Duodenal mucosa (tissue), 2 donors: ENCODE results near the gene IER3.

Source experiments
- H3K27ac ChIP-seq: one replicate; pipeline ENCODE4 v1.7.0; 2013; ENCODE audit warnings: low read depth, low read length
- H3K27me3 ChIP-seq, 2 donors: one replicate each; pipeline ENCODE4 v1.7.0; 2013; ENCODE audit warnings: low read length in 2 of 2, control low read depth in 1 of 2; ENCODE audit not compliant: insufficient read depth in 2 of 2, control insufficient read depth in 1 of 2
- H3K36me3 ChIP-seq, 2 donors: one replicate each; pipeline ENCODE4 v1.7.0; 2013; ENCODE audit warnings: low read length in 2 of 2, control low read depth in 1 of 2; ENCODE audit not compliant: insufficient read depth in 2 of 2, control insufficient read depth in 1 of 2
- H3K4me1 ChIP-seq, 2 donors: one replicate each; pipeline ENCODE4 v1.7.0; 2013; ENCODE audit warnings: low read length in 2 of 2, control low read depth in 1 of 2; ENCODE audit not compliant: insufficient read depth in 2 of 2, control insufficient read depth in 1 of 2
- H3K4me3 ChIP-seq, 2 donors: one replicate each; pipeline ENCODE4 v1.7.0; 2013; ENCODE audit warnings: low read length in 2 of 2, low read depth in 1 of 2
- H3K9ac ChIP-seq, 2 donors: one replicate each; pipeline ENCODE4 v1.7.0; 2013; ENCODE audit warnings: low read length in 2 of 2, low read depth in 1 of 2
- H3K9me3 ChIP-seq, 2 donors: one replicate each; pipeline ENCODE4 v1.7.0; 2013; ENCODE audit warnings: low read length in 2 of 2, control low read depth in 1 of 2; ENCODE audit not compliant: control insufficient read depth in 1 of 2

Gene IER3, protein sequence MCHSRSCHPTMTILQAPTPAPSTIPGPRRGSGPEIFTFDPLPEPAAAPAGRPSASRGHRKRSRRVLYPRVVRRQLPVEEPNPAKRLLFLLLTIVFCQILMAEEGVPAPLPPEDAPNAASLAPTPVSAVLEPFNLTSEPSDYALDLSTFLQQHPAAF

DNA sequence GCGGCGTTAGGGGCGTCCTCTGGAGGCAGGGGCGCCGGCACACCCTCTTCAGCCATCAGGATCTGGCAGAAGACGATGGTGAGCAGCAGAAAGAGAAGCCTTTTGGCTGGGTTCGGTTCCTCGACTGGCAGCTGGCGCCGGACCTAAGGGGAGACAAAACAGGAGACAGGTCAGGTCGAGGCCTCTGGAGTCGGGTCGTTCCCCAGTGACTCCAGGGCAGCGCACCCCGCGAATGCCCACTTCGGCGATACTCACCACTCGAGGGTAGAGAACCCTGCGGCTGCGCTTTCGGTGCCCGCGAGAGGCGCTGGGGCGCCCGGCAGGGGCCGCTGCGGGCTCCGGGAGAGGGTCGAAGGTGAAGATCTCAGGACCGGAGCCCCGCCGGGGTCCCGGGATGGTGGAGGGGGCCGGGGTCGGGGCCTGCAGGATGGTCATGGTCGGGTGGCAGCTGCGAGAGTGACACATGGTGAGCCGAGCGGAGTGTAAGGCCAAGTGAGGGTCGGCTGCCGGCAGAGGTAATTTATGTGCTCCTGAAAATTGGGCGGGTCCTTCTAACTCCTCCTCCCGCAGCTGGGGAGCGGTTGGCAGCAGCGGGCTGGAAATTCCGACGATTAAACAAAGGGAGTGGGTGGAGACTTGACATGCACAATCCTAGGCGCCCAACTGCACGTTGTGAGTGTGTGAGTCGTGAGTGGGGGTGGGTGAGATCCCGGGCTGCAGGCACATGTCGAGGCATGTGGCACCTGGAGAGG, at the start of gene IER3:
Gene IER3 (minus strand): TSS at position 494 of the 752 bp plus-strand sequence. CDS start 29 bp downstream, at position 465.
- Histone ChIP-seq H3K4me3 (peak within 1 kb of the TSS; percentile 92 to 93), H3K27me3 (no peaks in the 10 kb centered on the region), H3K36me3 (peaks cover 9 to 16% of the 10 kb centered on the region in 2 donors), H3K4me1 (peaks cover 41 to 49% of the 10 kb centered on the region in 2 donors), H3K9ac (peak within 1 kb of the TSS; percentile 89 to 97), H3K27ac (peak within 1 kb of the TSS; percentile 88), H3K9me3 (no peaks in the 10 kb centered on the region)

DNA sequence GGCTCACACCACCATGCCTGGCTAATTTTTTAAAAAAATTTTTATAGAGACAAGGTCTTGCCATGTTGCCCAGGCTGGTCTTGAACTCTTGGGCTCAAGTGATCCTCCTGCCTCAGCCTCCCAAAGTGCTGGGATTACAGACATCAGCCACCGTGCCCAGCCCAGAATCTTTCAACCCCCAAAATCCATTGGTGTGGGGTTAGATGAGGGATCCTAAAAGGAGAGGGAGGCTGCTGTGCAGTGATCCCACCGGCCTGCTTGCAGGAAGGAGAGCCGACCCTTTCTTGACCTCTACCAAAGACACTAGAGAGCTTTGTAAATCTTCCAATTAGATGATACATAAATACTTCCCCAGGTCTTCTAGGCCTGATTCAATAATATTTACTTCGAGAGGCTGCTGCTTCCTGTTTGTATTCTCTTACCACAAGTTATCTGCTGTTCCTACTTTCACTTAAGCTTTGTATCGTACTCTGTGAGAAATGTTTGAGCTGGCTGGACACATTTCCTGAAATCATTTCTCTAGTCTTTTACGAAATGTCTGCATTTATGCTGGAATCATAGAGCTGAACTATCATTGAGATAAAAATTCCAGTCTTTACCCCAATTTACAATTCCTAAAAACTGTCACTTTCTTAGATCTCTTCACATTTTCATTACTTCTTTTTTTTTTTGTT, 49.3 kb upstream of the IER3 start:
- Histone ChIP-seq H3K4me3 (no peak overlapping the region), H3K9me3 (no peaks in the 10 kb centered on the region), H3K4me1 (peaks cover 3% of the 10 kb centered on the region in 2 donors), H3K36me3 (no peaks in the 10 kb centered on the region), H3K9ac (no peak overlapping the region), H3K27me3 (no peaks in the 10 kb centered on the region), H3K27ac (peak overlapping the region; percentile 65)

DNA sequence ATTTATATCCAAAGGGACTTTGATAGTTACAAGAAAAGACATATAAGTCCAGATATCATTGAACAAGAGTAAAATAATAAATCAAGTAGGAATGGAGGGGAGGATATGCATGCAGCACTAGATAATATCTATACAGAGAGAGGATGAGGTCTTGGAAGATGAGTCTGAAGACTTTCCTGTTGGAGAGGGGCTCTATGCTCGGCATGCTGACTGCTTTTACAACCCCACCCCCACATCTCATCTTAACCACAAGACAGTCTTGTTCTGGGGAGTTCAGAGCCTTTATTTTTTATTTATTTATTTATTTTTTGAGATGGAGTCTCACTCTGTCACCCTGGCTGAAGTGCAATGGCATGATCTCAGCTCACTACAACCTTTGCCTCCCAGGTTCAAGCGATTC, 48.4 kb upstream of the IER3 start:
- Histone ChIP-seq H3K4me3 (no peak overlapping the region), H3K27me3 (no peaks in the 10 kb centered on the region), H3K36me3 (no peaks in the 10 kb centered on the region), H3K4me1 (peaks cover 3 to 6% of the 10 kb centered on the region in 2 donors), H3K9ac (no peak overlapping the region), H3K9me3 (no peaks in the 10 kb centered on the region), H3K27ac (no peak overlapping the region)

- no peak overlapping the region for H3K4me3 ChIP-seq
- H3K9me3 ChIP-seq = no peaks in the 10 kb centered on the region
- H3K36me3 ChIP-seq = no peaks in the 10 kb centered on the region
- peaks cover 3 to 7% of the 10 kb centered on the region in 2 donors for H3K4me1 ChIP-seq
- H3K27ac ChIP-seq = peak overlapping the region; percentile 1
- no peaks in the 10 kb centered on the region for H3K27me3 ChIP-seq
- no peak overlapping the region for H3K9ac ChIP-seq
Observed at GRCh38 chr6:30790724-30791383, 46.5 kb upstream of the IER3 start.

DNA sequence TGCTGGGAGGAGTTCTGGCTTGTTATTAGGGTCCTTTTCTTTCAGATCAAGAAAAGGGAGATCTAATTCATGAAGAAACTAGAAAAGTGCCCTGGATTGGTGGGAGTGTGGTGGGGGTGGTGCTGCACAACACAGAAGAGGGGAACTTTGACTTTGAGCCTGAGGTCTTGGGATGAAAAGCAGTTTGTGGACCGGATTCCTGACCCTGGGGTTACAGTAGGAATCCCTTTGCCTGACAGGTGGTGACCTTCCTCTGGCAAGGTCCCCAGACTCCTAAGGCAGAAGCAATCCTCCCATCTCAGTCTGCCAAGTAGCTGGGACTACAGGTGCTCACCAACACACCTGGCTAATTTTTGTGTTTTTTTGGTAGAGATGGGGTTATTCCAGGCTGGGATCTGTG, 45.3 kb upstream of the IER3 start:
- Histone ChIP-seq H3K4me1 (peaks cover 3 to 7% of the 10 kb centered on the region in 2 donors), H3K9me3 (no peaks in the 10 kb centered on the region)

GRCh38 chr6:30787954-30788353, 43.6 kb upstream of the IER3 start:
- no peaks in the 10 kb centered on the region for H3K36me3 ChIP-seq
- H3K4me1 ChIP-seq = peaks cover 0 to 7% of the 10 kb centered on the region in 2 donors
- H3K9me3 ChIP-seq = no peaks in the 10 kb centered on the region
- no peak overlapping the region for H3K4me3 ChIP-seq
- no peak overlapping the region for H3K27ac ChIP-seq
- H3K9ac ChIP-seq = no peak overlapping the region
- no peaks in the 10 kb centered on the region for H3K27me3 ChIP-seq

More for the DNA sequence above, 45.3 kb upstream of the IER3 start:
- Histone ChIP-seq H3K27ac (no peak overlapping the region), H3K9ac (no peak overlapping the region), H3K4me3 (no peak overlapping the region), H3K27me3 (no peaks in the 10 kb centered on the region), H3K36me3 (no peaks in the 10 kb centered on the region)

GRCh38 chr6:30782425-30783014, 38.2 kb upstream of the IER3 start:
- H3K9ac ChIP-seq = peak overlapping the region; percentile 9 to 11
- H3K4me1 ChIP-seq = peaks cover 30 to 37% of the 10 kb centered on the region in 2 donors
- no peaks in the 10 kb centered on the region for H3K27me3 ChIP-seq
- H3K36me3 ChIP-seq = no peaks in the 10 kb centered on the region
- H3K4me3 ChIP-seq = peak overlapping the region; percentile 38 to 46
- no peaks in the 10 kb centered on the region for H3K9me3 ChIP-seq
- peak overlapping the region; percentile 80 for H3K27ac ChIP-seq

DNA sequence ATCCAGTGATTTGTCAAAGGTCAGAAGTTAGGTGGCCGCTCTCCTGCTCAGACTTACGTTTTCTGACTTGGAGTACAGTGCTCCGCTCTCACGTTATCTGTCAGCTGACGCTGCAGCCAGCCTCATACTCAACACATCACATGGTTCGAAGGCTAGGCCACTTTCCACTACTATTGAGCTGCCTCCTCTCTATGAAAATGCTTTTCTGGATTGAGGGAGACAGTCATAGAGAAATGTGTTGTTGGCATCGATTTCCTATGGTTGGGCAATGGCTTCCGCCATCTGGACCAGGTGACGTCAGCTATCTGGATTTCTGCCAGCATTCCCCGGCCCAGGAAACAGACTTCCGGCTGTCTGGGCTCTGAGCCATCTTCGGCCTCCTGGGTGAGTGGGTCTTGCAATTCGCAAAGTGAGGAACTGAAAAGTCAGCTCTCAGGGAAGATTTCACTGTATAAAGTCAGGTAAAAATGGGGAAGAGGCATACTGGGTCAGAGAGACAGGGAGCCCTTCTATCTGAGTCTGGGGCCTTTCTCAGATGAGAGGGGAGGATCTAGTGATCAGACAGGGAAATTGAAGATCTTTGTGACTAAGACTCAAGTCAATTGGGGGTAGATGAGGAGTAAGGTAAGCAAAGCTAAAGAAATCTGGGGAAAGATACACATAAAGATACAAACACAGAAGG, 37.5 kb upstream of the IER3 start:
- peak overlapping the region; percentile 11 to 21 for H3K9ac ChIP-seq
- H3K27me3 ChIP-seq = no peaks in the 10 kb centered on the region
- peaks cover 30 to 37% of the 10 kb centered on the region in 2 donors for H3K4me1 ChIP-seq
- no peaks in the 10 kb centered on the region for H3K9me3 ChIP-seq
- no peaks in the 10 kb centered on the region for H3K36me3 ChIP-seq
- H3K27ac ChIP-seq = peak overlapping the region; percentile 80
- peak overlapping the region; percentile 38 to 46 for H3K4me3 ChIP-seq

- Histone ChIP-seq H3K4me1 (peaks cover 36 to 42% of the 10 kb centered on the region in 2 donors), H3K36me3 (no peaks in the 10 kb centered on the region), H3K9me3 (no peaks in the 10 kb centered on the region), H3K27me3 (no peaks in the 10 kb centered on the region), H3K9ac (peak overlapping the region; percentile 11 to 21), H3K27ac (peak overlapping the region; percentile 80), H3K4me3 (peak overlapping the region; percentile 38 to 46)
Observed at GRCh38 chr6:30781395-30781742, 37.0 kb upstream of the IER3 start.
